Activated naive CD8-positive, alpha-beta T cell treated with anti-CD3 and anti-CD28 coated beads, Interleukin-2, amount 50 U/mL, for 24 hours (primary cell): Measurements from ENCODE around the gene ARVCF.

Source experiments
- ATAC-seq: fragments of 150-1000 bp; cut with Tn5 transposase; one replicate; pipeline ENCODE4 v1.10.0; 2021
- DNase-seq: peaks from one replicate; pipeline ENCODE4 v3.0.0; 2021
- H3K27ac Mint-ChIP-seq: one replicate; pipeline ENCODE4 v1.8.0; 2021; ENCODE audit warnings: mild to moderate bottlenecking, mixed read lengths
- H3K27me3 Mint-ChIP-seq: one replicate; pipeline ENCODE4 v1.8.0; 2021; ENCODE audit warnings: mixed read lengths
- H3K36me3 Mint-ChIP-seq: one replicate; pipeline ENCODE4 v1.8.0; 2021; ENCODE audit warnings: low read depth, mixed read lengths
- H3K4me1 Mint-ChIP-seq: one replicate; pipeline ENCODE4 v1.8.0; 2021; ENCODE audit warnings: mixed read lengths
- H3K4me3 Mint-ChIP-seq: one replicate; pipeline ENCODE4 v1.8.0; 2021; ENCODE audit warnings: mild to moderate bottlenecking, moderate library complexity, mixed read lengths
- H3K9me3 Mint-ChIP-seq: one replicate; pipeline ENCODE4 v1.8.0; 2021; ENCODE audit warnings: mixed read lengths

ARVCF gene

GRCh38 chr22:19923914-19924513 is 92.6 kb downstream of the ARVCF start:
- no peaks in the 10 kb centered on the region for H3K4me1 Mint-ChIP-seq
- no peak overlapping the region for H3K4me3 Mint-ChIP-seq

GRCh38 chr22:19921544-19922081 is 95.0 kb downstream of the ARVCF start:
- H3K9me3 Mint-ChIP-seq: no peaks in the 10 kb centered on the region
- ATAC-seq (no peak), DNase-seq (no peak)
- no peaks in the 10 kb centered on the region for H3K27me3 Mint-ChIP-seq
- no peak overlapping the region for H3K27ac Mint-ChIP-seq
- H3K4me3 Mint-ChIP-seq: no peak overlapping the region
- H3K36me3 Mint-ChIP-seq: no peaks in the 10 kb centered on the region
- H3K4me1 Mint-ChIP-seq: no peaks in the 10 kb centered on the region

More at GRCh38 chr22:19923914-19924513, 92.6 kb downstream of the ARVCF start:
- H3K27me3 Mint-ChIP-seq: no peaks in the 10 kb centered on the region
- H3K27ac Mint-ChIP-seq: no peak overlapping the region
- no peaks in the 10 kb centered on the region for H3K9me3 Mint-ChIP-seq
- no peaks in the 10 kb centered on the region for H3K36me3 Mint-ChIP-seq
- no peak for ATAC-seq
- no peak for DNase-seq
